Ureter (tissue), 1 donor: ENCODE measurements around the gene PTPRM. TPM values are rescaled to one million over a fixed set of nuclear protein-coding genes. Genes with fewer than 3 reads are reported as not detected.
"Not testable (repeated sequence)": the region's sequence is repeated elsewhere in the genome, so short reads cannot be mapped to it uniquely, and the experiment has no call there.

Experiments used
- DNase-seq: peaks from one replicate; pipeline ENCODE4 v3.0.0-alpha.2; 2020; ENCODE audit warnings: low spot score
- total RNA-seq: library from RNA; stranded (reverse); gene quantifications from one replicate; pipeline ENCODE4 v1.2.4, GENCODE V29; 2023
- donor health status: DM: yes; HTN: yes; CAD: no.

The PTPRM gene
- total RNA-seq, 1 donor from 2014 or later, result 148 TPM

DNA sequence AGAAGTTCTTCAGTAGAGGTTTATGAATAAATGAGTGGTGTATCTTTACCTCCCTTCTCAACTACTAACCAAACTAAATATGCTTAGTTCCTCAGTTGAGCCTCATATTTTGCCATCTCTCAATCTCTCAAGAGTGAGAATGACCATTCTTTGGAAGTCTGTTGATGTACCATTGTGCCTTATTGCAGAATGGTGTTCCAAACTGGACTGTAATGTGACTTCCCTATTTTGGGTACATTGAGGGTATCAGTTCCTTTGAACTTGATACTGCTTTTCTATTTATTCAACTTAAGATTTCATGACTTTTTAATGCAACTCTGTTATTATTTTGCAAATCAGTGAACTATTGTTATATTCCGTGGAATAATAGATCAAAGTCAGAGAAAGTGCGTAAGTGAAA, 159.4 kb downstream of the PTPRM start:
- no peak for DNase-seq

DNA sequence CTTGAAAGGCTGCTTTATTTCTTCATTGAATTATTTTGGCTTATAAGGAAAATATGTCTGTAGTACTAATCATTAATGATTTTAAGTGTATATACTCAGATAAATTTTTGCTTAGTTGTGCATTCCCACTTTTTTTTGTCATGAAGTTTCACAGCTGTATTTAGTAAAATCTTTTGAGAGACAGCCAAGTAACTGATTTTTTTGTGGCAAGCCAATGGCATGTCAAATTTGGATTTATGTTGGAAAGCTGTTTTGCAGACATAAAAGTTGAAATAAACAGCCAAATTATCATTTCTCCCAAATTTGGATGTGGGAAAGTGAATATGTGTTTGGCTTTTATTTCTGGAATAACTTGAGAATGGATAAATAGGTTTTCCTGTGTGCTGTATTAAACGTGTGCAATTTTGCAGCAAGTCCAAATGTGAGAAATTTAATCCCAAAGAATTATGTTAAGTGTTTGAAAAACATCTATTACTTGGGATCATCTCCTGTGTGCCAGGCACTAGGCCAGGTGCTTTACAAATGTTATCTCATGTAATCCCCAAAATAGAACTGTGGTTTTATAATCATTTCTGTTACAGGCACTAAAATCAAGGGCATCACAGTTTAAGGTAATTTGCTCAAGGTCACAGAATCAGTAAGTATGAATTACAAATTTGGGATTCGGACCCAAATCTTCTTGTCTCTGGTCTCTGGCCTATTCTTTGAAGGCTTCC, 160.4 kb downstream of the PTPRM start:
- no peak for DNase-seq

DNA sequence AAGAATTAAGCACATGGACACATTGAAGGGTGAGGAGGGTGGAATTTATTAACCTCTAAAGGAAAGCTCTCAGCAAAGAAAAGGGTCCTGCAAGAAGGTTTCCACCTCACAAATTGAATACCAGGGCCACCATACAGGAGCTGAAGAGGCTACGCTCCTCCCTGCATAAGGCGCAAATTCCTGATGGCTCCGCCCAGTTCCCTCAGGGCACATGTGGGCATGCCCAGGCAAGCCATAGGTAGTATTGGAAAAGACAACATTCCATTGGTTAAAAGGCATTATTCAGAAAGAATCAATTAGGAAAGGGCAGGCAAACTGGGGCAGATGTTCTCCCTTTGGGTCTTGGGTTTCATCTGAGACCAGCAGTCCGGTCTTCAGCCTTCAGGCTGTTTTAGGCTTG, 161.2 kb downstream of the PTPRM start:
- DNase-seq, result no peak

DNA sequence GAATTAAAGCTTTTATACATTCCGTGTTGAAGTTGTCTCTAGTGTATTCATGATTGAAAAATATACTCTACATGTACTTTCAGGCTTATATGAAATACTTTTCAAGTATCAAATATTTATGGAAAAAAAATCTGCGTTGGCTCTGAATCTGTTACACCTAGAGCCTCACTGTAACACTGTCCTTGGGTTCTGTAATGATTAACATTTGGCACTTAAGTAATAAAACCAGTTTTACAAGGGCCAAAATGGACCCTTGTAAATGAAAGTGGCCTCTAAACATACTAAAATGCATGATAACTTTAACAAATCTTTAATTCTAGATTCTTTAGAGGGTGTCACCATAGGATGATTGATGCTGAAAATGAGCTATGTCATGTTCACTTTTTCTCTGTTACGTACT, 162.8 kb downstream of the PTPRM start:
- DNase-seq, result no peak

DNA sequence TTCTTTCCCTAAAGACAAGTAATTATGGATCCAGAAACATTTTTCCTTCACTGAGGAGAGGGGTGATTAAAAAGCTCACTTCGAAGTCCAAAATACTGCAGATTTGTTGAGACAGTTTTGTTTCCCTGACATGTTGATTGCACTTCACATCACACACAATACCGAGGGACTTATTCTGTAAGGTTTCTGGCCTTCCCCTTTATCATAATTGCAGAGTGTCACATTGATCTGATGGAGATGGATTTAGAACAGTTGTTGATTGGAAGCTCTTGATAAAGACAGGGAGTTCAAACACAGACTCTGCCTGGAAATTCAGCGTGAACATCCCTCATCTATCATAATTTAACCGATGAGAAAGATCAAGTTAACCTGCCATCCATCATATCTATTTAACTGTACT, 163.6 kb downstream of the PTPRM start:
- DNase-seq, result no peak

DNA sequence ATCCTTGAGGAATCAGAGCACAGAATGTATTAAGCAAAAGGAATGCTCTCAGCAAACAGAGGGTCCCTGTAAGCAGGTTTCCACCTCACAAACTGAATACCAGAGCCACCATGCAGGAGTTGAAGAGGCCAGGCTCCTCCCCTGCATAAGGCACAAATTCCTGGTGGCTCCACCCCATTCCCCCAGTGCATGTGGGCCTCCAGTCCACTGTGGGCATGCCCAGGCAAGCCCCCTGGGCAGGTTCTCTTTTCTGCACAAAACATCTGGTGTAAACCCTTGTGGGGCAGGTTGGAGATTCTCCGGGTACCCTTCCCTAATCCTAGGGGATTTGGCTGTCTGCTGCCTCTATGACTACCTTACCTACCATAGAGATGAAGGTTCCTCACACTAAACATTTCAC, 166.5 kb downstream of the PTPRM start:
- DNase-seq, result no peak

DNA sequence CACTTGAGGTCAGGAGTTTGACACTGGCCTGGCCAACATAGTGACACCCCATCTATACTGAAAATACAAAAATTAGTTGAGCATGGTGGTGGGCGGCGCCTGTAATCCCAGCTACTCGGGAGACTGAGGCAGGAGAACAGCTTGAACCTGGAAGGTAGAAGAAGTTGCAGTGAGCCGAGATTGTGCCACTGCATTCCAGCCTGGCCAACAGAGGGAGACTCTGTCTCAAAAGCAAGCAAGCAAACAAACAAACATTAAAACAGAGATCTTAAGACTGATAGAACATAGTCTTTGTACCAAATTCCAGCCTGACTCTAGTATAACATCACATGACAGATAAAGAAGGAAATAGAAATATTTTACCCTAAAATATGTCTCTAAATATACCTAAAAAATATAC, 168.1 kb downstream of the PTPRM start:
- no peak for DNase-seq

DNA sequence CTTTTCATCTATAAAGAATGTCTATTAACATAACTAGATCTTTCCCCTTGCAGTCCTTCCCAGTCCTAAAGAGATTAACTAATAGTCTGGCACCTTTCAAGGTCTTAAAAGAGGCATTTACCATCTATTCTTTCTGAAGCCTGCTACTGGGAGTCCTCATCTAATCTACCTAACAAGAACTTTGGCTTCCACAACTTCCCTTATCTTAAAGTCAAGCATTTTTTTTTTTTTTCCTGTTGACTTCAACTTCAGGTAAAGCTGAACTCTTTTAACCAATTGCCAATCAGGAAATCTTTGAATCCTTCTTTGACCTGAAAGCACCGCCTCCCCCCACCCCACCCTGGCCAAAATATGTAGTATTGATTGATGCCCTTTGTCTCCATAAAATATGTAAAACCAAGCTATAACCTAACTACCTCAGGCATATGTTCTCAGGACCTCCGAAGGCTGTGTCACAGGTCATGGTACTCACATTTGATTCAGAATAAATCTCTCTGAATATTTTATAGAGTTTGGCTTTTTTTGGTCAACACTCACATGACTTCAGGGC, 168.6 kb downstream of the PTPRM start:
- DNase-seq, result no peak

DNA sequence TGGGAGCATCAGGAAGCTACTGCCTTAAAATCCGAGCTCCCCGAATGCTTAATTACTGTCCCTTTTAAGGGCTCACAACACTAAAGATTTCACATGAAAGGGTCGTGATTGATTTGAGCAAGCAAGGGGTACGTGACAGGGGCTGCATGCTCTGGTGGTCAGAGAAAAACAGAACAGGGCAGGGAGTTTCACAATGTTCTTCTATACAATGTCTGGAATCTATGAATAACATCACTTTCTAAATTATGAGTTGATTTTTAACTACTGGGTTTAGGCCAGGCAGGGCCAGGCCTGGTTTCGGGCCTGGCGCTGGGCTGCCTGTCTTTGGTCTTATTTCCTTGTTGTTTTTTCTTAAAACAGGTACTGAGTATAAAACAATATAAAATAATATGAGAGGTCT, 169.4 kb downstream of the PTPRM start:
- DNase-seq, result not testable (repeated sequence)

DNA sequence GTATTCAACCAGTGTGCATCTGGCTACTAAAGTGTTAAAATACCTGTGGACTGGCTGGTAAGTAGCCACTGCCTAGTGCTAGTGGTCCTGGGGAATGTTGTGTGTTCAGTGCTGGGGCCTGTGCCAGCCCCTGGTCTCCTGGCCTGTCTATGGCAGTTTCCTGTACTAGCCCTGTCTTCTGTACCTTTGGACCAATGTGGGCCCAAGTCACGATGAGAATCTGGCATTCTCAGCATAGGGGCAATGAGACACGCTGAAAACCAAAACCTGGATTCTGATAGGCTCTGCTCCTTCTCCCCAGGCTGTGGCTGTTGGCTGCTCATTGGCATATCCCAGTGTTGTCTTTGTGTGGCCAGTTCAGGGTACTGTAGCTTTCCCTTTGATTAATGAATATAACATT, 170.4 kb downstream of the PTPRM start:
- no peak for DNase-seq

DNA sequence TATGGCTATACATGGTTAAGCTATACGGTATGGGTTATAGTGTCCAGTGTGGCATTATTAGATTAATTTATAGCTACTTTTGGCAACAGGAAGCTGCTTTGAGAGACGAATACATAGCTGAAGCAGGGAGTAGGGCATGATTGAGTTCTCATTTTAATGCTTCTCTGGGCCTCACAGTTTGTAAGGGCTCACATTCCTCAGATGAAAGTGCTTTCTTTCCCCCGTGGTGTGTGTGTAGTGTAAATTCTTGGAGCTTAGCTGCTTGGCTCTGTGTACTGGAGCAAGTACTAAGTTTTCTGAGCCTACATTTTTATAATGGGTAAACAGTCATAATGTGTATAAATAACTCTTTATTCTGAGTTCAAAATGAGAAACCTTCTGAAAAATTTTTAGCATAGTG, 173.7 kb downstream of the PTPRM start:
- DNase-seq, result no peak

DNA sequence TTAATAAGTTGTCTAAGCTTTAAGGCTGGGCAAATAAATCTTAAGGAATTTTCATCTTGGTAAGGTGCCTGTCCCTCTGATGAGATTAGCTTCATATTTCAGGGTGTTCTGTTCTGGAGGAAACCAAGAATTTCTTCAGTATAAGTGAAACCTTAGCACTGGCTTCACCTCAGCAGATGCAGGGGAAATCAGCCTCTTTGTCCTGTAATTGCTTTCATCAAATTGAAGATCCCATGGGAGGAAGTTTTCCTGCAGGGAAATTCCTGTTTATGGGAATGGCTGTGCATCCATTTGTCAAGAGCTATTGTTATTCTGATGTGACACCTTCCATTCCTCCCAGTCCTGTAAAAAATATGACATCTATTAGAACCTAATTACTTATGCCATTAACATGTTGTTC, 174.5 kb downstream of the PTPRM start:
- no peak for DNase-seq

DNA sequence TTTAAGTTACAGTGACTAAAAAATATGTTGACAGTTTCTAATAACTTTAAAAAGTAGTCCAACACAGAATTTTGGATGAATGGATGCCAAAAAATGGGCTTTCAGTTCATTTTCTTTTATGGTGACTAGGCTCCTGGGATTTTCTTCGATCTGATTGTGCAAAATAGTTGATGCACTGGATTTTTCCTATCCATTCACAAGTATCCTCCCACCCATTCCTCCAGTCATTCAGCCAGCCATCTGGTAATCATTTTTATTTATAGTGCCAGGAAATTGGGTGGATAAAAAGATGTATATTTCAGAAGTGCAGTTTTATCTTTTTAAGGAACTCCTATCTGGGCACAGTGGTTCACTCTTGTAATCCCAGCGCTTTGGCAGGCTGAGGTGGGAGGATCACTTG, 175.1 kb downstream of the PTPRM start:
- no peak for DNase-seq

DNA sequence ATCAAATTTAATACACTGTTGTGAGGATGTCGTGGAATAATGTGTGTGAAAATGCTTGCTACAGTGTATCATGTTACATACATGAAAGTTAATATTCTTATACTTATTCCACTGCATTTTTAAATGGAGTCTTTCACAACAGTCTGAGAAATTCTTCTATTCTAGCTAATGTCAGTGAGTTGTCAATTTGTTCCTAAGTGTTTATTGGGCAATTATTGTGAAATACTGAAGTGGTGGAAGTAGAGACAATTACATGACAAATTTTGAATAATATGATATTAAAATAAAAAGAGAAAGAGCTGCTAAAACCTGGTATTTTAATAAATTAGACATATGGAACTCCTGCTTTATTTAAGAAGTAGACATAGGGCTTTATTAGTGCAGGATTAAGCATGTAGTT, 176.1 kb downstream of the PTPRM start:
- DNase-seq, result no peak

DNA sequence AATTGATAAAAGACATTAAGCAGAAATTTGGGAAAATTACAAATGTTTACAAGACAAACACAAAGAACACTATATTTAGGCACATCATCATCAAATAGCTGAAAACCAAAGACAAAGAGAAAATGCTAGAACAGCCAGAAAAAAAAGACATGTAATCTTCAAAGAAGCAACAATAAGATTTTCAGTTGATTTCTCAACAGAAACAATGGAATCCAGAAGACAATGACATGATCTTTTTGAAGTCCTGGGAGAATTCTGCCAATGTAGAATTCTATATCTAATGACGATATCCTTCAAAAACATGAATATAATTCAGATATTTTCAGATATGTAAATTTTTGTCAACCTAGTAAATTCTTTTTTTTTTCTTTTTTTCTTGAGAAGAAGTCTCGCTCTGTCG, 179.0 kb downstream of the PTPRM start:
- no peak for DNase-seq

DNA sequence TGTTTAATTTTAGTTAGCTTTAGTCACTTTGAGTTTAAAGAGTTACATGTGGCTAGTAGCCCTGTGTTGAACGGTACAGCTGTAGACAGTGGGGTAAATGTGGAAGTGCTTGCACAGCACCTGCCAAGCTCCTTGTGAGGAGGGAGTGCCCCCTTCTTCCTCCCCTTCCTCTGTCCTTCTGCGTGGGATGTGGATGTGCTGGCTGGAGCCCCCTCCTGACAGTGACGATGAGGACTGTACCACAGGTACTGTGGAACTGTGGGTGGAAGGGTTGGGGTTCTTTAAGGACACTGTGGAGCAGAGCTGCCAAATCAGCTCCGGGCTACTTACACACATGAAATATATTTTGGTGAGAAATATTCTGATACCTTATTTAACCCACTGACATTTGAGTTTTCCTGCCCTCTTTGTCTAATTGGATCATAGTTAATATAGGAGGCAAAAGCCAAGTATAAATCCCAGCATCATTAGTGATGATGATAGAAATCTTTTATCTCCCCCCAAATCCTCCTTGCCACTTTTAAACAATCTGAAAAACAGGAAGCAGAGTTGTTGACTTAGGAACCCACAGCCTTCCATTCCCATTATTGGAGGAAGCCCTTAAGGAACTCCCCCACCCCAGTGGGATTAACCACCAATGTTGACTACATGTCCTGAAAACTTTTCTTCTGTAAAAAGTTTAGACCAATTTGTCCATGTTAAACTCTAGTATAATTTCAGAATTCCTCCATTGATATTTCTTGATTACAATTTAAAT, 181.3 kb downstream of the PTPRM start:
- DNase-seq, result no peak

DNA sequence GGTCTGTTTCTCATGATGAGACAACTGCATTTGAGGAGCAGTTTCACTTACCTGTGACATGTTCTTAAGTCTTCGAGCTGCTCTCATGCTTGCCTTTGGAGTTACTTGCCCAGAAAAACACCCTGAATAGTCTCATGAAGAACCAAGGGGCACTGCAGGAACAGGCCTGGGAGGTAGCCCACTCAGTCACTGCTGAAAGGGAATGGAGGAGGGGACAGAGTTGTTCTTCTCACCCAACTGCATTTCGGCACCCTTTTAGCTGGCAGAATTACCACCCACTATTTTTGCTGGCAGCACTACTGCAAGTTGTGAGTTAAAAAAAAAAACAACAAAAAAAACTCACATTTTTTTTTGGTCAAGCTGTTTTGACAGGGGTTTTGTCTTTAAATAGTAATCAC, 181.9 kb downstream of the PTPRM start:
- DNase-seq, result no peak

DNA sequence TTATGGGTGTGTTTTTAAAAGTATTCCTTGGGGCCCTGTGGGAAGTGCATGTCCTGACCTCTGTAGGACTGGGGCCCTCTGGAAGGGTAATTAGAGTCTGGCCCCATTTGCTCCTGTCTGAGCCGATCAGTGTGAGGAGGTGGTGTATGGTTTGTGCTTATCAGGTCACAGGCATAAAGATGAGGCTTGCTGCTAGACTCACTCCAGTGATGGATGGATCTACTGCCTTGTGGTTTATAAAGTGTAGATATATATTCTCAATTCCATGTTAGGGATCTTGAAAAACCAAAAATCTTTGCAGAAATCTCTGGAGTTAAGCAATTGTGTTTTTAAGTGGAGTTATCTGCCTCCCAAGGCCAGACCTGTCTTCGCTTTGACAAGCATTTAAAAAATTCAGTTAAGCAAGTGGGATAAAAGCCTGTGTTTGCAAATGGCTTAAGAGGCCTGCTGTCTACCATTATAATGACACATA, 182.4 kb downstream of the PTPRM start:
- no peak for DNase-seq

DNA sequence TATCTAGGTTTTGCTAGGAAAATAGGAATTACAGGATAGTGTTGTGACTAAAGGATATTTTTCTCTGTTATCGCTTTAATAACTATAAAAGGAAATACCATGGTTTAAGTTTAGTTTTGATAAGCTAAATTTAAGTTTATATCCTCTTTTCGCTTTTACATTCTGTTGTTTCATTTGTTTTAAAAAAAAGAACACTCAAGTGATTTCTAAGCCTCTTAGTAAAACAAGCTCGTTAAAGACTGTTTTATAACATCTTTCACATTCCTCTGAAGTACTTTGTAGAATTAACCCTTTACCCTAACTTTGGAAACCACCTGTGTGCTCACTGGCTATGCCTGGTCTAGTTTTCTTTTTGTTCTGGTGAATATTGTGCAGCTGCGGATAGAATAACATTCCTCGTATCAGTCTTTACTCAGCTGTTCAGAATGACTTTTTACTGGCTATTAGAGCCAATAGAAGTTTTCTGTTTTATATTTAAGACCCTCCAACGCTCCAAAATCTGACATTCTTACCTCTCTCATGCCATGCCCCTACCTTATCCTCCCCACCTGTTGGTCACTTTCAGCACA, 183.1 kb downstream of the PTPRM start:
- DNase-seq, result no peak

DNA sequence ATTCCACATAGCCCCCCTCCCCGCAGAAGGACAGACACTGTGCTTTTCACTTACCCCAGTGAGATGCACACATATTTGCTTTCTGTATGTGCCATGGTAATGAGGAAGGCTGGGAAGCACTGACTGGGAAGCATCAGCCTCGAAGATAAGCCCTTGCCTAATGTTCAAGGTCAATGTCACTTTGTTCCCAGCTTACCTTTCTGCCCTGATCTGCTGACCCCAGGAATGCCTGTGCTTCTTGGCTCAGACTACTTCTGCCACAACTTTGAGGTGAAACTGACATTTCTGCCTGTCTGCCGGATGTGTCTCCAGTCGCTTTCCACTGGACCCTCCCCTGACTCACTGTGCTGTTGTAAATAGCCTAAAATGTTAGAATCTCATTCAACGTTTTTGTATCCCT, 183.8 kb downstream of the PTPRM start:
- DNase-seq, result no peak

DNA sequence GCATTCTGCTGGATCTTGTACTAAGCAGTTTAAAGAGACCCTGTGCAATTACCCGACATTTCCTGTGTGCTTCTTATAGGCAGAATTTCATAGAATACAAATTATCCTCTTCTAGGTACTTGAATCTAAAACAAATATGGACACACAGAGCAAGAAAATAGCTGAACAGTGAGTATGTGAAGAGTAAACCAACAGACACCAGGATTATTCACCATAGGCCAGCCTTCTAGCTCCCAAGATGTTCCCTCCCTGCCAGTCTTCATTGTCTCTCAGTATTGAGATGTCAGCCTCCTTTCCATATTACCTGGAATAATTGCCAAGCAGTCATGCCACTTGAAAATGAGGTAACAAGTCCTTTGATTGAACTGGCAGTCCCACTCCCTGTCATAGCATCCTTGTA, 187.1 kb downstream of the PTPRM start:
- DNase-seq, result no peak

DNA sequence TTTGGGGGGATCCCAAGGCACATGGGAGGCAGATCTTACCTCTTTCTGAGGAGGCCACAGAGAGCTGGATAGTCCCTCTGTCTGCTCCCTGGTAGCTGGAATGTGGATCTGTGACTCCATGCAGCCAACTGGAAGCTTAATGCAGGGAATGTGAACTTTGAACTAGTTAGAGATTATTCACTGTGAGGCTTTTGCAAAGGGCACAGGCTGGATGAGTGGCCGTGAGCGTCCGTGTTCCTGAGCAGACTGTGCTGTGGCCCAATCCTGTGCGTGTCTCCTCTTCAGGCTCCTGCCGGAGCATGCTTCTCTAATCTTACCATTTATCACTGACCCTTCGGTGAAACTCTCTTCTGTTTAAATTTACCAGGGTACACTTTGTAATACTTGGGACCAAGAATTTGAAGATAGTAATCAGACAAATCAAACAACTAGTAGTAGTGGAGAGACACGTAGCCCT, 187.6 kb downstream of the PTPRM start:
- DNase-seq, result peak; percentile 57
